ENCODE measurements around the gene EMSY. TPM values are rescaled to one million over a fixed set of nuclear protein-coding genes. Genes with fewer than 3 reads are reported as not detected.
A peak's percentile ranks its signal among the peaks of the same experiment; 100 is the strongest.

The EMSY gene
- total and polyA plus RNA-seq, 12 donors: 5.9 to 23.4 (median 16.9) TPM

GRCh38 chr11:76559346-76559745, 114.5 kb downstream of the EMSY start:
- no peak for ATAC-seq
- H3K4me3 ChIP-seq: no peak overlapping the region
- no peaks in the 10 kb centered on the region for H3K27me3 ChIP-seq
- H3K9me3 ChIP-seq: no peaks in the 10 kb centered on the region
- WGBS, 2 donors: 72 to 84% methylated on average over 1 of the region's 1 CpG
- no peaks in the 10 kb centered on the region for H3K36me3 ChIP-seq
- H3K27ac ChIP-seq: no peak overlapping the region
- no peak for DNase-seq
- peaks cover 0 to 26% (median 8%) of the 10 kb centered on the region in 9 donors for H3K4me1 ChIP-seq
- intact Hi-C loops (cut with DNase I): loop anchor here in 1 of 10 donors (5.0 kb wide), 1 partner anchor 123 kb away; no protein-coding TSS in a partner anchor
- TF ChIP-seq, protein P1, sequence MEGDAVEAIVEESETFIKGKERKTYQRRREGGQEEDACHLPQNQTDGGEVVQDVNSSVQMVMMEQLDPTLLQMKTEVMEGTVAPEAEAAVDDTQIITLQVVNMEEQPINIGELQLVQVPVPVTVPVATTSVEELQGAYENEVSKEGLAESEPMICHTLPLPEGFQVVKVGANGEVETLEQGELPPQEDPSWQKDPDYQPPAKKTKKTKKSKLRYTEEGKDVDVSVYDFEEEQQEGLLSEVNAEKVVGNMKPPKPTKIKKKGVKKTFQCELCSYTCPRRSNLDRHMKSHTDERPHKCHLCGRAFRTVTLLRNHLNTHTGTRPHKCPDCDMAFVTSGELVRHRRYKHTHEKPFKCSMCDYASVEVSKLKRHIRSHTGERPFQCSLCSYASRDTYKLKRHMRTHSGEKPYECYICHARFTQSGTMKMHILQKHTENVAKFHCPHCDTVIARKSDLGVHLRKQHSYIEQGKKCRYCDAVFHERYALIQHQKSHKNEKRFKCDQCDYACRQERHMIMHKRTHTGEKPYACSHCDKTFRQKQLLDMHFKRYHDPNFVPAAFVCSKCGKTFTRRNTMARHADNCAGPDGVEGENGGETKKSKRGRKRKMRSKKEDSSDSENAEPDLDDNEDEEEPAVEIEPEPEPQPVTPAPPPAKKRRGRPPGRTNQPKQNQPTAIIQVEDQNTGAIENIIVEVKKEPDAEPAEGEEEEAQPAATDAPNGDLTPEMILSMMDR (IDR thresholded peaks at IDR 0.05): no peak

DNA sequence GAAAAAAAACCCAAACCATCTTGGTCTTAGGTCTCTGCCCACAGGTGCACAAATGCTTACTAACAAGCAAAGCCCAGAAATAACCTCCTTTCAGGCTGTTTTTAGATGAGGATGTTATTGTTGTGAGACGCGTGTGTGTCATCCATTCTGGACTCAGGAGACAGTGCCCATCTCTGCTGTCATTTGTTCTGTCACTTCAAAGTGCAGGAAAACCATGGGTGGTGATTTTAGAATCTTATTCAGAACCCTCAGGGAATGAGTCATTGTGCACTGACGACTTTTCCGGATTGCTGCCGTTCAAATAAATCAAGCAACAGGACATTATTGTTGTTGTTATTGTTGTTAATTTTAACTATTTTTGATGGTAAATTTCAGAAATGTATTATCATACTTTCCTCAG, 115.4 kb downstream of the EMSY start:
- intact Hi-C loops (cut with DNase I): no loop called here
- WGBS, 2 donors: 52 to 73% methylated on average over 5 of the region's 5 CpGs
- Histone ChIP-seq H3K4me1 (peaks cover 0 to 26% (median 7%) of the 10 kb centered on the region in 9 donors), H3K4me3 (no peak overlapping the region), H3K36me3 (no peaks in the 10 kb centered on the region), H3K27ac (peak overlapping the region in 5 of 10 donors; percentile 5 to 59 (median 29)), H3K9me3 (no peaks in the 10 kb centered on the region), H3K27me3 (no peaks in the 10 kb centered on the region)
- ATAC-seq (peak in 5 of 8 donors; percentile 49 to 83 (median 59)), DNase-seq (no peak)
- TF ChIP-seq, protein P1 (IDR thresholded peaks at IDR 0.05): no peak

GRCh38 chr11:76561245-76561644, 116.4 kb downstream of the EMSY start:
- intact Hi-C loops (cut with DNase I): no loop called here
- ATAC-seq (peak in 2 of 8 donors; percentile 15 to 27), DNase-seq (no peak)
- Histone ChIP-seq H3K4me3 (no peak overlapping the region), H3K4me1 (peaks cover 0 to 26% (median 7%) of the 10 kb centered on the region in 9 donors), H3K27ac (peak overlapping the region in 1 of 10 donors; percentile 26), H3K36me3 (no peaks in the 10 kb centered on the region), H3K27me3 (no peaks in the 10 kb centered on the region), H3K9me3 (no peaks in the 10 kb centered on the region)
- WGBS, 2 donors: 61 to 72% methylated on average over 8 of the region's 8 CpGs
- TF ChIP-seq, protein P1 (IDR thresholded peaks at IDR 0.05): no peak

- intact Hi-C loops (cut with DNase I): no loop called here
- Histone ChIP-seq H3K4me3 (no peak overlapping the region), H3K36me3 (no peaks in the 10 kb centered on the region), H3K27me3 (no peaks in the 10 kb centered on the region), H3K4me1 (peaks cover 0 to 26% (median 7%) of the 10 kb centered on the region in 9 donors), H3K9me3 (no peaks in the 10 kb centered on the region), H3K27ac (no peak overlapping the region)
- ATAC-seq: no peak
- TF ChIP-seq, protein P1 (IDR thresholded peaks at IDR 0.05): no peak
- WGBS, 2 donors: 63 to 87% methylated on average over 3 of the region's 3 CpGs
- DNase-seq: no peak
Observed at GRCh38 chr11:76562541-76562940, 117.7 kb downstream of the EMSY start.

Data from heart right ventricle (tissue), 16 donors.